Activated CD4-positive, alpha-beta T cell treated with anti-CD3 and anti-CD28 coated beads for 48 hours (primary cell): Measurements from ENCODE around the gene NINL.
"Not testable (repeated sequence)": the region's sequence is repeated elsewhere in the genome, so short reads cannot be mapped to it uniquely, and the experiment has no call there.

Experiments
- DNase-seq: peaks from one replicate; pipeline ENCODE4 v3.0.0-alpha.2; 2020

NINL gene

DNA sequence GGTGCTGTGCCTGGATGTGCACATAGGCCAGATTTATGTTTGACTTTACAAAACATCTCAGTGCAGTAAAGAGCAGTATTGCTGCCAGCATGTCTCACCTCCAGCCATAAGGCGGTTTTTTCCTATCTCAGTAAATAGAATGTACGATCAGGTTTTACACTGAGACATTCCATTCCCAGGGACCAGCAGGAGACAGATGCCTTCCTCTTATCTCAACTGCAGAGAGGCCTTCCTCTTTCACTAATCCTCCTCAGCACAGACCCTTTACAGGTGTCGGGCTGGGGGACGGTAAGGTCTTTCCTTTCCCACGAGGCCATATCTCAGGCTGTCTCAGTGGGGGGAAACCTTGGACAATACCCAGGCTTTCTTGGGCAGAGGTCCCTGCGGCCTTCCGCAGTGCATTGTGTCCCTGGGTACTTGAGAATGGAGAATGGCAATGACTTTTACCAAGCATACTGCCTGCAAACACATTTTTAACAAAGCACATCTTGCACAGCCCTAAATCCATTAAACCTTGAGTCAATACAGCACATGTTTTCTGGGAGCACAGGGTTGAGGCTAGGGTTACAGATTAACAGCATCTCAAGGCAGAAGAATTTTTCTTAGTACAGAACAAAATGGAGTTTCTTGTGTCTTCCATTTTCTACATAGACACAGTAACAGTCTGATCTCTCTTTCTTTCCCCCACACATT lies 34.5 kb downstream of the NINL start:
- DNase-seq: not testable (repeated sequence)

DNA sequence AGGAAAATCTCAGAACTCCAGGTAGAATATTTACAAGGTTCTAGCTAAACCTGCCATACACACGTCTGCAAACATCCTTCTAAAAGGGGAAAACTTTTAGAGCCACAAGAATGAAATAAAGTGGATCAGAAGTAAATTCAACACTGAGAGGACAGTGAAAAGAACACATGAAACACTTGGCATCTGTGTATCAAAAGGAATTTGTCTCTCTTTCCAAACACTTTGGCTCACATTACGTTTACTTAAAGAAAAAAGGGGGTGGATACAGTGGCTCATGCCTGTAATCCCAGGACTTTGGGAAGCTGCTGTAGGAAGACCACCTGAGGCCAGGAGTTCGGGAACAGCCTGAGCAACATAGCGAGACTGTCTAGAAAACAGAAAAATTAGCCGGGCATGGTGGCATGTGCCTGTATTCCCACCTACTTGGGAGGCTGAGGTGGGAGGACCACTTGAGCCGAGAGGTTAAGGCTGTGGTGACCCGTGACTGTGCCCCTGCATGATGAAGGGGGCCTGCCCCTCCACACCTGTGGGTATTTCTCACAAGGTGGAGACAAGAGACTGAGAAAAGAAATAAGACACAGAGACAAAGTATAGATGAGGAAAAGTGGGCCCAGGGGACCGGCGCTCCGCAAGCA lies 35.4 kb downstream of the NINL start:
- DNase-seq: no peak

GRCh38 chr20:25549172-25549773 lies 36.1 kb downstream of the NINL start:
- DNase-seq: no peak

DNA sequence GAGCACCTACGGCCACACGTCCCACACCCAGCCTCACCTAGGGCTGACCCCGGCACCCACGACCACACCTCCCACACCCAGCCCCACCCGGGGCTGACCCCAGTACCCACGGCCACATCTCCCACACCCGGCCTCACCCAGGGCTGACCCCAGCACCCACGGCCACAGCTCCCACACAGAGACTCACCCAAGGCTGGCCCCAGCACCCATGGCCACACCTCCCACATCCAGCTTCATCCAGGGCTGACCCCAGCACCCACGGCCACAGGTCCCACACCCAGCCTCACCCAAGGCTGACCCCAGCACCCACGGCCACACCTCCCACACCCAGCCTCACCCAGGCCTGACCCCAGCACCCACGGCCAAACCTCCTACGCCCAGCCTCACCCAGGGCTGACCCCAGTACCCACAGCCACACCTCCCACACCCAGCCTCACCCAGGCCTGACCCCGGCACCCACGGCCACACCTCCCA lies 36.7 kb downstream of the NINL start:
- no peak for DNase-seq

GRCh38 chr20:25547999-25548398 lies 37.3 kb downstream of the NINL start:
- no peak for DNase-seq

- DNase-seq: no peak
Measured at GRCh38 chr20:25547063-25547462, 38.3 kb downstream of the NINL start.

GRCh38 chr20:25546048-25546447 lies 39.3 kb downstream of the NINL start:
- no peak for DNase-seq

DNA sequence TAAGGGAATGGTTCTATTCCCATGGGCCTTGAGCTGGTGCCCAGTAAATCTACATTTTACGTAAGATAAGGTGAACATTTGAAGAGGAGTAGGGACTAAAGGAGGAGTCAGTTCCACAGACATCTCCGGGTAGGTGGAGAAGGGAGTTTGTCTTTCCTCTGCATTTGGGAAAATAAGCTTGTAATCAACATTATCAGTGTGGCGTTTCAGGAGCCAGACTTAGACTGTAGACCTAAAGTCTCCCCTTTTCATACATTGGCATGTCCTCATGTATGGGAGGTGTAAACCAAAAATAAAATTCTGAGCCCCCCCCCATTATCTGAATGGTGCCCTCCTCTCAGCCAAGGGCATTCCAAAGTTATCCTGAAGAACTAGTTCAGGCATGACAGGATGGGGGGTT lies 40.2 kb downstream of the NINL start:
- DNase-seq: no peak

DNA sequence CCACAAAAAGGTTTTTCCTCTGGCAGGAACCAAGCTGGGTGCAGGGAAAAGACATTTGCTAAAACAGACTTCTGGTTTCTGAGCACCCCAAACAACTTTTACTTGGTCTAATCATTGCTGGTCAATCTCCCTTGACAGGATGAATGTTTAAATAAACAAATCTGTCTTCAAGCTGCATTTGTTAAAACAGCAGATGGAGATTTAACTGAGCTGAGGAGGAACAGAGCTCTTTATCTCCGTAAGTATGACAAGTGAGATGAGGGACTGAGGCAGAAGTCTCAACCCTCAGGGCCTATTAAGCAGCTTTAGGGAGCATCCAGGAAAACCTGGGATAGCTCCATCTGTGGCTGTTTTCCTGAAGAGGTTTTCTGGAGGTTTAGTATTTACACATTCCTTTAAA lies 40.6 kb downstream of the NINL start:
- DNase-seq: no peak

- DNase-seq: no peak
Measured at GRCh38 chr20:25544311-25544710, 41.0 kb downstream of the NINL start.

- no peak for DNase-seq
Measured at GRCh38 chr20:25543068-25543467, 42.3 kb downstream of the NINL start.

DNA sequence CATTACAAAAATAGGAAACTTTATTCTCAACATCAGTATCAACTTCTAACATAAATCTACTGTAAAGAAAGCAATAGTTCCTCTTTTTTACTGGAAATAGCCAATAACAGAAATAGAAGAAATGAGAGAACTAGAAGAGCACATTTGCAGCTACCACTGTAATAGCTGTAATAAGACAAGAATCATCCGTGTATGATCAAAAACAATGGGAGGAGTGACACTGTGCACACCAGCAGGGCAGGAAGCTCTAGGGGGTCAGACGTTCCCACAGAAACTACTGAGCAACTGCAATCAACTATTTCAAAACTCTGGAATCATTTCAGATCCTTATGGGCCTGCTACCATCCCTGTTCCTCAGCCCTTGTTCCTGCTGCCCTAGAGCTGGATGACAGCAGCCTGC lies 43.7 kb downstream of the NINL start:
- no peak for DNase-seq

DNA sequence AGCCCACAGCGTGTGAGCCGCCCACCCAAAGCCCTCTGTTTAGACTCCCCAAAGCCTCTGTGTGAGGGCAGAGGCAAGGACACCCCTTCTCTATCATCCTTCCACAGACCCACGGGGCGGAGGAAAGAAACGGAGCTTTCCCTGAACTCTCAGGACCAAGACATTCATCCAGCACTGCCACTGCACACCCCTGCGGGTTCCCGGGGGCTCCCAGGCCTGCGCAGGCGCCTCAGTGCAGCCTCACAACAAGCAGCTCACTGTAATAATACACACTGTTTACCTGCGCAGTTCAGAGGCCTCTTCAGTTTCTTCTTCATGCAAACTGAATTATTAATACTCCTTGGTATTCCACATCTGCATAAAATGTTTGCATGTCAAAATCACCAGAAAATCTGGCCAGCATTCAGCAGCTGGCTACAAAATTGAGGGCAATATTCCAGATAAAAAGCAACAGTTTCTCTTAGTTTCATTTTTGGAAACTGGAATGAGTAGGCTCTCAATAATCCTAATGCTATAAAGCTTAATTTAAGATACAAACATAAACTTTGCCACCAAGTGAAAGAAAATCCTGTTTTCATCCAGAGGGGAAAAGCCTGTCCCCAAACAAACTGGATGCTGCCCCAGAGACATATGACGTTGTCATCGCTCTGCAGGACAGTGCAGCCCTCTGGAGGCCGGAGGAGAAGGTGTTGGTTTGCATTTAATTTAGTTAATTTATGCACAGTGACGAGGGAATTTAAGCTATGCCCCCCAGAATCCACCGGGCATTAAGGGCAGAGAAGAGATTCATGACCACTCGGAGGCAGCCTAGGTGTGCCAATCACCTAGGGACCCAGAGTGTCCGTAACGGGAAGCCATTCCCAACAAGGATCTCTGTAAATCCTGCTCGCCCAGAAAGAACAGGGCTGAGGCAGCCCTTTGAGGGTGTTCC lies 45.3 kb downstream of the NINL start:
- DNase-seq: no peak

DNA sequence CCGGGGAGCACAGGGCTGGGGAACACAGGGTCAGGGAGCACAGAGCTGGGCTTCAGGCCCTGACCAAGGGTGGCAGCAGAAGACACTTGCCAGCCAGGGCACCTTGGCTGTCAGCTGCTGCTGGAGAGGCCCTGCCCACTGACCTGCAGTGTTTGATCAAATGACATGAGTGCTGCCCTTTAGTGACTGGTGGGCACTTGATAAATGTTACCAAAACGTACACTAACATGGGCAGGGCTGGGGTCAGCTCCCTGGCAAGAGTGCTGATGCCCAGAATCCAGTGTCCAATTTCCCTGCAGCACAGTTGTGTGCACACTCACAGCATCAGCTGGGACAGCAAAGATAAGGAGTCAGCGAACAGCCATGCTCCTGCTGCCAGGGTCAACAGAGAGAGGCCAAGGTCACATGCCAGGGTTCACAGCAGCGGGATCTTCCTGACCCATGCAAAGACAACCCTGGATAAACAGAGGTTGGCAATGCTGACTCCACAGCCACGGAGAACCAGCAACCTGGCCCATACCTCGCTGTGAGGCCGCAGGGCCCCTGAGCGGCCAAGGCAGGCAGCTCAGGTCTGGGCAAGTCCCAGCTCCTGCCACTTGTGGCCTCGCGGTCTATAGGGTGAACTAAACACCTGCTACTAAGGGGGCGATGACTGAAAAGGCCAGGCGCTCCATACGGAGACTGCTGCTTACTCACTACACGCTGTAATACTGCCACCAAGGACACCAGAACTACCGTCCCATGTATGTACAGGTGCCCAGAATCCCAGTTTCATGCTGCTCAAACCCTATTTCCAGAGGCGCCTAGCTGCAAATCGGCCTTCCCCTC lies 46.3 kb downstream of the NINL start:
- no peak for DNase-seq

DNA sequence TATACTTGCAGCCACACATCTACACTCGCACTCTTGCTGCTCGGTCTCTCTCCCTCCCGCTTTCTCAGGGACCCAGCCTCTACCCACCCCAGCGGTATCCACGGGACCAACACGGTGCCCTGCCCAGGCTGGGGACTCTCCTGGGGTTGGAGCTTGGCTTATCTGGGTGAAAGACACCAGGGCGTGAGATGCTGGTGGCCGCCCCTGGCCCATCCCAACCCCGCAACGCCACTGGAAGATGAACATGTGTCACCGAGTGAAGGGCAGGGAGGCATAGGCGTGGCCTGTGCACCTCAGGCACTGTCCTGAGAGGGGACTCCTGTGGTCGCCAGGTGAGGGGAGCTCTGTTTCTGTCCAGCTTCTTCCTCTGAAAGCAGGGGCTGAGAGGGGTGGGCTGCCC lies 47.4 kb downstream of the NINL start:
- no peak for DNase-seq

DNA sequence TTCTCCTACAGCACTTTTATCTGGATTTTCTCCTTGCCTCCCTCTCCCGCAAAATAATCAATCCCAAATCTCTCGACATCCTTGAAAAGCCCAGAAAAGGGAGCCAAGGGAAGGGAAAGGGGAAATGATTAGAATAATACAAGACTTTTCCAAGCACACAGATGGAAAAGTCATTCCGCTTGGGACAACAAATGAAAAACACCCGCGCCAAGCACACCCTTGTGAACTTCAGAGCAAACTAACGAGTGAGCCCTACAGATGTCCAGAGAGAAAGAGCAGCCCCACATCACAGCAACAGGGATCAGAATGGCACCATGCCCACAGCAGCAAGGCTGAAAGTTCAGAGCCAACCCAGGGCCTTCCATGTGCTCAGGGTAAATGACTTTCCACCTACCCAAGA lies 49.6 kb downstream of the NINL start:
- DNase-seq: no peak

DNA sequence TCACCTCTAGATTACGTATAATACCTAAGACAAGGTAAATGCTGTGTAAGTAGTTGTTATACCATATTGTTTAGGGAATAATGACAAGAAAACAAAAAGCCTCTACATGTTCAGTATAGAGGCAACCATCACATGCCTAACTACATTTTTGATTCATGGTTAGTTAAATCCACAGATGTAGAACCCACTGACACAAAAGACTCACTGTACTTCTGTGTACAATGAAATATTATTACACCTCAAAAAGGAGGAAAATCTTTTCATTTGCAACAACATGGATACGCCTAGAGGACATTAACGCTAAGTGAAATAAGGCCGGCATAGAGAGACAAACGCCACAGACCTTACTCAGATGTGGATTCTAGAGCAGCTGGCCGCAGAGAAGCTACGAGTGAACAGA lies 50.5 kb downstream of the NINL start:
- no peak for DNase-seq

- no peak for DNase-seq
Measured at GRCh38 chr20:25533920-25534700, 51.2 kb downstream of the NINL start.

DNA sequence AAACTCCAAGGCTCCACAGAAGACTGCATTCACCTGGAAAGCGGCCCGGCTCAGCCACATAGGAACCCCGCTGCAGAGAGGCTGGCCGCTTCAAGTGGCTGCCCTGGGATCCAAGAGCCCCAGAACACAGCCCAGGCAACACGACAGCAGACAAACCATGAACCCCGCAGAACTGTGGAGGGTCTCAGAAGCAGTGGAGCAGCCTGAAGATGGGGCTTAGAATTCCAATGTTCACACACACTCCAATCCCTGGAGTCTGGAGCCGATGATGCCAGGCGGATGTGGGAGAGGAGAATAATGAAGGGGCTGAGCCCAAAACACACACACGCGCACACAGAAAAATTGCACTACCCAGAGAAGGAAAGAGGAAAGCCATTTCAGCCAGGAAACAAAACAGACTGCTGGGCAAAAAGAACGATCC lies 52.4 kb downstream of the NINL start:
- DNase-seq: no peak

- DNase-seq: no peak
Measured at GRCh38 chr20:25532015-25532751, 53.1 kb downstream of the NINL start.
